ENCODE results near the gene TMEM259.

GRCh38 chr19:972281-972680 lies 48.6 kb downstream of the TMEM259 start:
- no peak for TF ChIP-seq CTCF (IDR thresholded peaks at IDR 0.05)
- no peak for TF ChIP-seq POLR2A (IDR thresholded peaks at IDR 0.05)
